ENCODE results near the gene SH3GL1.
A peak's percentile ranks its signal among the peaks of the same experiment; 100 is the strongest.

Gene SH3GL1

GRCh38 chr19:4375164-4376027, 25.0 kb downstream of the SH3GL1 start:
- peak; percentile 69 for DNase-seq (ENCODE audit: low spot score)

GRCh38 chr19:4374498-4375163, 25.7 kb downstream of the SH3GL1 start:
- no peak for DNase-seq (ENCODE audit: low spot score)

GRCh38 chr19:4373601-4374497, 26.5 kb downstream of the SH3GL1 start:
- DNase-seq (ENCODE audit: low spot score) = peak; percentile 77

GRCh38 chr19:4373013-4373367, 27.4 kb downstream of the SH3GL1 start:
- no peak for DNase-seq (ENCODE audit: low spot score)

GRCh38 chr19:4372165-4373012, 28.0 kb downstream of the SH3GL1 start:
- no peak for DNase-seq (ENCODE audit: low spot score)

- DNase-seq (ENCODE audit: low spot score) = no peak
Measured at GRCh38 chr19:4371247-4372164, 28.8 kb downstream of the SH3GL1 start.

- DNase-seq (ENCODE audit: low spot score) = no peak
Measured at GRCh38 chr19:4370418-4371041, 29.8 kb downstream of the SH3GL1 start.

GRCh38 chr19:4369888-4370260, 30.5 kb downstream of the SH3GL1 start:
- peak; percentile 83 for DNase-seq (ENCODE audit: low spot score)

- DNase-seq (ENCODE audit: low spot score) = no peak
Measured at GRCh38 chr19:4369109-4369887, 31.0 kb downstream of the SH3GL1 start.

- no peak for DNase-seq (ENCODE audit: low spot score)
Measured at GRCh38 chr19:4368128-4368820, 32.1 kb downstream of the SH3GL1 start.

GRCh38 chr19:4367781-4368127, 32.6 kb downstream of the SH3GL1 start:
- no peak for DNase-seq (ENCODE audit: low spot score)

GRCh38 chr19:4367336-4367723, 33.0 kb downstream of the SH3GL1 start:
- no peak for DNase-seq (ENCODE audit: low spot score)

- no peak for DNase-seq (ENCODE audit: low spot score)
Measured at GRCh38 chr19:4366666-4367335, 33.5 kb downstream of the SH3GL1 start.

GRCh38 chr19:4365791-4366665, 34.3 kb downstream of the SH3GL1 start:
- DNase-seq (ENCODE audit: low spot score) = no peak

GRCh38 chr19:4365341-4365740, 35.0 kb downstream of the SH3GL1 start:
- no peak for DNase-seq (ENCODE audit: low spot score)

GRCh38 chr19:4363571-4364304, 36.6 kb downstream of the SH3GL1 start:
- no peak for DNase-seq (ENCODE audit: low spot score)
